ENCODE measurements around the gene LST1. TPM values are rescaled to one million over a fixed set of nuclear protein-coding genes. Genes with fewer than 3 reads are reported as not detected.
"Not testable (repeated sequence)": the region's sequence is repeated elsewhere in the genome, so short reads cannot be mapped to it uniquely, and the experiment has no call there.

The LST1 gene
- total RNA-seq, 1 donor from 2014 or later, result 66.6 TPM

- peaks cover 78% of the 10 kb centered on the region for H3K4me1 Mint-ChIP-seq (ENCODE audit: low read depth)
- H3K9me3 Mint-ChIP-seq, result no peaks in the 10 kb centered on the region
- peak overlapping the region; percentile 37 for H3K4me3 Mint-ChIP-seq
- no peaks in the 10 kb centered on the region for H3K27me3 Mint-ChIP-seq (ENCODE audit: insufficient read depth)
- intact Hi-C loops (cut with micrococcal nuclease), result no loop called here
- DNase-seq (ENCODE audit: low spot score), result no peak
- peak overlapping the region; percentile 36 for H3K27ac Mint-ChIP-seq
- H3K36me3 Mint-ChIP-seq (ENCODE audit: low read depth), result peaks cover 25% of the 10 kb centered on the region
These were observed 3.0 kb downstream of the LST1 start for GRCh38 chr6:31588871-31589650.

GRCh38 chr6:31590691-31591090, 4.6 kb downstream of the LST1 start:
- H3K4me3 Mint-ChIP-seq; H3K27me3 Mint-ChIP-seq (ENCODE audit: insufficient read depth); H3K9me3 Mint-ChIP-seq; DNase-seq (ENCODE audit: low spot score): not testable (repeated sequence)
- intact Hi-C loops (cut with micrococcal nuclease), result loop anchor here (10.0 kb wide), 1 partner anchor 186 kb away; the partner anchor contains the start of gene MICA
- peaks cover 25% of the 10 kb centered on the region for H3K36me3 Mint-ChIP-seq (ENCODE audit: low read depth)
- H3K27ac Mint-ChIP-seq, result peak overlapping the region; percentile 20
- H3K4me1 Mint-ChIP-seq (ENCODE audit: low read depth), result peaks cover 69% of the 10 kb centered on the region

- DNase-seq (ENCODE audit: low spot score), result no peak
- Mint-ChIP-seq H3K4me1 (ENCODE audit: low read depth) (peaks cover 64% of the 10 kb centered on the region), H3K4me3 (peak overlapping the region; percentile 62), H3K9me3 (no peaks in the 10 kb centered on the region), H3K27ac (peak overlapping the region; percentile 80), H3K27me3 (ENCODE audit: insufficient read depth) (no peaks in the 10 kb centered on the region), H3K36me3 (ENCODE audit: low read depth) (peaks cover 17% of the 10 kb centered on the region)
- intact Hi-C loops (cut with micrococcal nuclease), result loop anchor here (10.0 kb wide), 1 partner anchor 188 kb away; the partner anchor contains the start of gene MICA
These were observed 6.3 kb downstream of the LST1 start for GRCh38 chr6:31592396-31592771.

GRCh38 chr6:31597006-31597405, 10.9 kb downstream of the LST1 start:
- H3K9me3 Mint-ChIP-seq, result no peaks in the 10 kb centered on the region
- no peak overlapping the region for H3K4me3 Mint-ChIP-seq
- no peak overlapping the region for H3K27ac Mint-ChIP-seq
- peaks cover 52% of the 10 kb centered on the region for H3K4me1 Mint-ChIP-seq (ENCODE audit: low read depth)
- DNase-seq (ENCODE audit: low spot score), result no peak
- intact Hi-C loops (cut with micrococcal nuclease), result loop anchor here (10.0 kb wide), 1 partner anchor 192 kb away; the partner anchor contains the start of gene MICA
- no peaks in the 10 kb centered on the region for H3K27me3 Mint-ChIP-seq (ENCODE audit: insufficient read depth)
- no peaks in the 10 kb centered on the region for H3K36me3 Mint-ChIP-seq (ENCODE audit: low read depth)

GRCh38 chr6:31607317-31607716, 21.2 kb downstream of the LST1 start:
- Mint-ChIP-seq H3K9me3 (no peaks in the 10 kb centered on the region), H3K27ac (no peak overlapping the region), H3K4me3 (no peak overlapping the region), H3K27me3 (ENCODE audit: insufficient read depth) (peaks cover 2% of the 10 kb centered on the region), H3K4me1 (ENCODE audit: low read depth) (no peaks in the 10 kb centered on the region), H3K36me3 (ENCODE audit: low read depth) (no peaks in the 10 kb centered on the region)
- intact Hi-C loops (cut with micrococcal nuclease), result no loop called here
- no peak for DNase-seq (ENCODE audit: low spot score)

- H3K4me3 Mint-ChIP-seq, result no peak overlapping the region
- no peaks in the 10 kb centered on the region for H3K27me3 Mint-ChIP-seq (ENCODE audit: insufficient read depth)
- peaks cover 5% of the 10 kb centered on the region for H3K4me1 Mint-ChIP-seq (ENCODE audit: low read depth)
- no peaks in the 10 kb centered on the region for H3K9me3 Mint-ChIP-seq
- H3K36me3 Mint-ChIP-seq (ENCODE audit: low read depth), result no peaks in the 10 kb centered on the region
- H3K27ac Mint-ChIP-seq, result no peak overlapping the region
- intact Hi-C loops (cut with micrococcal nuclease), result no loop called here
- DNase-seq (ENCODE audit: low spot score), result no peak
These were observed 23.7 kb downstream of the LST1 start for GRCh38 chr6:31609519-31610406.

- Mint-ChIP-seq H3K36me3 (ENCODE audit: low read depth) (no peaks in the 10 kb centered on the region), H3K27me3 (ENCODE audit: insufficient read depth) (no peaks in the 10 kb centered on the region), H3K4me1 (ENCODE audit: low read depth) (peaks cover 17% of the 10 kb centered on the region), H3K27ac (no peak overlapping the region), H3K9me3 (no peaks in the 10 kb centered on the region), H3K4me3 (no peak overlapping the region)
- intact Hi-C loops (cut with micrococcal nuclease), result no loop called here
- DNase-seq (ENCODE audit: low spot score), result no peak
These were observed 24.9 kb downstream of the LST1 start for GRCh38 chr6:31610968-31611367.

- H3K27ac Mint-ChIP-seq, result no peak overlapping the region
- intact Hi-C loops (cut with micrococcal nuclease), result no loop called here
- peaks cover 2% of the 10 kb centered on the region for H3K36me3 Mint-ChIP-seq (ENCODE audit: low read depth)
- no peaks in the 10 kb centered on the region for H3K9me3 Mint-ChIP-seq
- no peak overlapping the region for H3K4me3 Mint-ChIP-seq
- no peaks in the 10 kb centered on the region for H3K27me3 Mint-ChIP-seq (ENCODE audit: insufficient read depth)
- DNase-seq (ENCODE audit: low spot score), result no peak
- peaks cover 28% of the 10 kb centered on the region for H3K4me1 Mint-ChIP-seq (ENCODE audit: low read depth)
These were observed 28.1 kb downstream of the LST1 start for GRCh38 chr6:31614075-31614619.

GRCh38 chr6:31614684-31615578, 28.9 kb downstream of the LST1 start, which contains the start of gene AIF1:
Gene AIF1, plus strand, starts transcription at chr6:31615234. Its CDS starts 96 bp downstream, at chr6:31615330.
- Mint-ChIP-seq H3K27me3 (ENCODE audit: insufficient read depth) (no peaks in the 10 kb centered on the region), H3K36me3 (ENCODE audit: low read depth) (peaks cover 4% of the 10 kb centered on the region), H3K4me1 (ENCODE audit: low read depth) (peaks cover 28% of the 10 kb centered on the region), H3K4me3 (peak within 1 kb of the TSS; percentile 74), H3K27ac (peak within 1 kb of the TSS; percentile 72), H3K9me3 (no peaks in the 10 kb centered on the region)
- intact Hi-C loops (cut with micrococcal nuclease), result loop anchor here (5.0 kb wide), 1 partner anchor 343 kb away; the partner anchor contains the start of gene HLA-C
- no peak for DNase-seq (ENCODE audit: low spot score)

- peaks cover 28% of the 10 kb centered on the region for H3K4me1 Mint-ChIP-seq (ENCODE audit: low read depth)
- intact Hi-C loops (cut with micrococcal nuclease), result loop anchor here (5.0 kb wide), 1 partner anchor 343 kb away; the partner anchor contains the start of gene HLA-C
- H3K27me3 Mint-ChIP-seq (ENCODE audit: insufficient read depth), result no peaks in the 10 kb centered on the region
- peak overlapping the region; percentile 72 for H3K27ac Mint-ChIP-seq
- H3K4me3 Mint-ChIP-seq, result peak overlapping the region; percentile 74
- H3K36me3 Mint-ChIP-seq (ENCODE audit: low read depth), result peaks cover 4% of the 10 kb centered on the region
- no peaks in the 10 kb centered on the region for H3K9me3 Mint-ChIP-seq
- DNase-seq (ENCODE audit: low spot score), result peak; percentile 13
These were observed 29.7 kb downstream of the LST1 start for GRCh38 chr6:31615748-31616147.

GRCh38 chr6:31617010-31617409, 30.9 kb downstream of the LST1 start:
- intact Hi-C loops (cut with micrococcal nuclease), result loop anchor here (5.0 kb wide), 1 partner anchor 345 kb away; the partner anchor contains the start of gene HLA-C
- peak overlapping the region; percentile 43 for H3K4me3 Mint-ChIP-seq

More at GRCh38 chr6:31617010-31617409, 30.9 kb downstream of the LST1 start:
- peaks cover 12% of the 10 kb centered on the region for H3K36me3 Mint-ChIP-seq (ENCODE audit: low read depth)
- no peak for DNase-seq (ENCODE audit: low spot score)
- H3K27ac Mint-ChIP-seq, result peak overlapping the region; percentile 41
- H3K9me3 Mint-ChIP-seq, result no peaks in the 10 kb centered on the region
- peaks cover 37% of the 10 kb centered on the region for H3K4me1 Mint-ChIP-seq (ENCODE audit: low read depth)
- no peaks in the 10 kb centered on the region for H3K27me3 Mint-ChIP-seq (ENCODE audit: insufficient read depth)

All from activated T-helper 1 cell treated with anti-CD3 and anti-CD28 coated beads, Interleukin-12 subunit alpha, Interleukin-12 subunit beta, Interleukin-2, Interleukin-4 antibody, amounts not matched to agents 30 ng/mL and 10 ng/mL and 1 ng/mL, durations not matched to agents 14 hours and 24 hours and 36 hours (primary cell).